HL-60/S4 (cell line): Measurements from ENCODE around the gene R3HDM1.
"Not testable (repeated sequence)": the region's sequence is repeated elsewhere in the genome, so short reads cannot be mapped to it uniquely, and the experiment has no call there.

Experiments
- in situ Hi-C: fragments of 300-500 bp; cut with MboI; formaldehyde crosslinking; loops from 2 replicates; pipeline ENCODE4 v1.14.3; 2022; ENCODE audit warnings: low sequenced_read_pairs

R3HDM1 gene

DNA sequence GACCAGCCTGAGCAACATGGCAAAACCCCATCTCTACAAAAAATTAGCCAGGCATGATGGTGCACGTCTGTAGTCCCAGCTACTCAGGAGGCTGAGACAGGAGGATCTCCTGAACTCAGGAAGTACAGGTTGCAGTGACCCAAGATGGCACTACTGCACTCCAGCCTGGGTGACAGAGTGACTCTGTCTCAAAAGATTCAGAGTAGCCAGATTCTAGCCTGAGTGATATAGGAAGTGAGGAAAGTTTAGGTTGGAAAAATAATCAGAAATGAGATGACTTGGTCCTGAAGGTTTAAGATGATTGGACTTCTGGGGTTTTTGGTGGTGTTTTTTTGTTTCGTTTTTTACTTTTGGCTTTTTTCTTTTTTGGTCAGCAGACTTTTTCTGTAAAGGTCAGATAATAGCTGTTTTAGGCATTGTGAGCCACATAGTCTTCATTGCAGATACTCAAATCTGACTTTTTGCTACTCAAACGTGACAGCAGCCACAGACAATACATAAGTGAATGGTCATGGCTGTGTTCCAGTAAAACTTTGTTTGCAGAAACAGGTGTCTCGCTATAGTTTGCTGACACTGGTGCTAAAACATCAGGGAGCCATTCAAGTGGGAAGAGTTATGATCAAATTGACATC is 106.3 kb downstream of the R3HDM1 start:
- in situ Hi-C loops = no loop called here

- in situ Hi-C loops = no loop called here
These were observed 107.5 kb downstream of the R3HDM1 start for GRCh38 chr2:135638825-135639224.

- in situ Hi-C loops = no loop called here
These were observed 110.1 kb downstream of the R3HDM1 start for GRCh38 chr2:135641156-135642068.

GRCh38 chr2:135647836-135648579 is 116.7 kb downstream of the R3HDM1 start:
- in situ Hi-C loops = no loop called here

DNA sequence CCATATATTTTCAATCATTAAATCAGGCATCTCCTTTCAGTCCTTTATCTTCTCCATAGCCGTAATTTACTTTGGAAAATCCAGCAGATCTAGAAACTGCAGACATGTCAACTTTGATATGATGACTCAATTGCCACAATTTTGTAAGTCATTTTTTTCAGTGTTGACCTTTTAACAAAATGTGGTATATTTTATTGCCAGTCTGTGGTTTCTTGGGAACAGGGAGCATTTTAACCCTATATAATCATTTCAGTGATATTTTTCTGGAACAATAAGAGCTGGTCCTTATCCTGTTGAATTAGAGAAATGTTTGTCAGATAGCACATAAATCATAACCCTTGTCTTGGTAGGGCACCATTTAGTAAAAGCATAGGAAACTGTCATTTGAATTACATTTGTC is 119.4 kb downstream of the R3HDM1 start:
- in situ Hi-C loops = no loop called here

GRCh38 chr2:135651717-135652116 is 120.4 kb downstream of the R3HDM1 start:
- in situ Hi-C loops = no loop called here

- in situ Hi-C loops = not testable (repeated sequence)
These were observed 123.0 kb downstream of the R3HDM1 start for GRCh38 chr2:135654239-135654638.

- in situ Hi-C loops = no loop called here
These were observed 126.7 kb downstream of the R3HDM1 start for GRCh38 chr2:135657806-135658582.

DNA sequence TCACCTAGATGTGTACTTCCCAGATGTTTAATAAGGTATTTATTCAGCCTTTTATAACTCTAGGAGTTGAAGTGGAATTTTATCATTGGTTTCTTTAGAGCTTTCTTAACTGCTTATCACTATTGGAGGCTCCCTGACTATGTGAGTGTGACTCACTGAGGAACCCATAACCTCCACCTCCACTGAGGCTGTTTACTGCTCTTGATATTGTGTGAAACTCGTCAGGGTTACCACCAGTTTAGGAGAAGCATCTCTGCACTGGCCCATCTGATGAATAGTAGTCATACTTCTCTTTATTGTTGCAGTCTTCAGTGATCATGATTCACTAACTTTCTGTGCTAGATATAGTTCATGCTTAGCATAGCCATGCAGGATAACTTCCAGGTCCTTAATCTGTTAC is 130.8 kb downstream of the R3HDM1 start:
- in situ Hi-C loops = no loop called here

- in situ Hi-C loops = no loop called here
These were observed 131.9 kb downstream of the R3HDM1 start for GRCh38 chr2:135663148-135663700.

DNA sequence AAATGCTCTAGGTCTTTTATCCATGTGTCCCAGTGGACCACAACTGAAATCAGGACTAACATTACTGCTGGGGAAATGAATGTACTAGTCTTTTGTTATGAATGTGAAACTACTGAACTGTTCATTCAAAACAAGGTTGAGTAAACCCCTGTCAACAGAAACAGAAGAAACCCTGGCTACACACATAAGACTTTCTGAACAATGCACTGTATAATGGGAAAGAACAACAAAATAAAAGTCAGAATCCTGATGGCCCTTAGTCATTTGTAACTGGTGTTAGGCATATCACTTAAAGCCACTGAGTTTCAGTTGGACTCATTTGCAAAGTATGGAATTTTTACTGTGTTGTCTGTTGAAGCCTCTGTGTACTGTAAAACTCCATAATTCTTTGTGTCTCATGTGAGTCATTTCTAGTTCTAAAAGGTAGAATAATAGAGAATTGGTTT is 133.4 kb downstream of the R3HDM1 start:
- in situ Hi-C loops = no loop called here

GRCh38 chr2:135667045-135667444 is 135.8 kb downstream of the R3HDM1 start:
- in situ Hi-C loops = no loop called here

GRCh38 chr2:135674453-135674852 is 143.2 kb downstream of the R3HDM1 start:
- in situ Hi-C loops = no loop called here

GRCh38 chr2:135676031-135676430 is 144.7 kb downstream of the R3HDM1 start:
- in situ Hi-C loops = no loop called here

GRCh38 chr2:135679125-135679524 is 147.8 kb downstream of the R3HDM1 start:
- in situ Hi-C loops = no loop called here

GRCh38 chr2:135685361-135685760 is 154.1 kb downstream of the R3HDM1 start:
- in situ Hi-C loops = no loop called here

GRCh38 chr2:135688978-135689377 is 157.7 kb downstream of the R3HDM1 start:
- in situ Hi-C loops = no loop called here

DNA sequence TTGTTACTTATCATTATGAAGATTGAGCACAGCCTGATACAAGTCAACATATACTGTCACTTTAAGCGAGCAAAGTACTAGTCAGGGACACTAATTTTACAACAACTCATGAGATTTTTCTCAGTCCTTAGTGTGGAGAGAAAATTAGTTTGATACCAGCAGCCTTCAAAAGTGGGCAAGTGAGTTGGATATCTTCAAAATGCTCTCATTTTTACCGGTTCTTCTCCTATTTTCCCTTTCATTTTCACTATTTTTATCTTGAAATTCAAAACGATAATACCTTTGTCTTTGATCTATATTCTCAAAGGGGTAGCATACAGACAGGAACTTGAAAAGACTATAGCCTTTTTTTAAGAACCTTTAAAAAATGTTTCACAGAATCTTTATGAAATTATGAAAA is 158.4 kb downstream of the R3HDM1 start:
- in situ Hi-C loops = no loop called here

DNA sequence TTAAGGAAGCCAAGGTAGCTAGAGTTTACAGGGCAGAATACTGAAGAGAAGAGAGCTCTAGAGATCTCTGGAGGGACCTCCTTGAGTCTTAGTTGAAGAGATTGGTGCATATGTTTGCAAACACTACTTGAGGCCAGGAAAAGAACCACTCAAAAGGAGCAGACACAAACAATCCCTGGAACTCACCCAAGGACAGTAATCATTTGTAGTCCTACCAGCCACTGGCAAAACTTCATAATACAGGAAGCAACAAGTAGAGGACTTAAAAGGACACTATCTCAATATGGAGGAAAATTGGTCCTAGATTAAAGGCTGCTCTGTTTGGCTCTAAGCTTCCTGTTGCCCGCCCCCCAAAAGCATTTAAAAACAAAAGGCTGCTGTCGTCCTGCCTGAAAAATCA is 163.4 kb downstream of the R3HDM1 start:
- in situ Hi-C loops = no loop called here

GRCh38 chr2:135698838-135699237 is 167.6 kb downstream of the R3HDM1 start:
- in situ Hi-C loops = no loop called here
